ENCODE data around the gene PTPRD.

DNA sequence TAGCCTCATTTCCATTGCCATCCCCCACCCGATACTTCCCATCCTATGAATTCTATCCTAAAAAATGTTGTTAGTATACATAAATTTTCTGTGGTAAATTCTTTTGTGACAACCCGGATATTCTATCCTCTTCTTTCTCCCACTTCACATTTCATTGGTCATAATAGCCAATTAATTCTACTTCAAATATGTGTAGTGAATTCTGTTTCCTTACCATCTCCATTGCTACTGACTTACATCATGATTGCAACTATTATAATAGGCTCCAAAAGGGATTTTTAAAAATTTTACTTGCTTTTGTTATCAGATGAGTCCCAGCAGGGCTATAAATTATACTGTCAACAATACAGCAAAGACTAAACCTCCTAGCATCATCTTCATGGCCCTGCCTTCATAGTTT lies 1326.8 kb downstream of the PTPRD start:
- TF ChIP-seq, protein P1, sequence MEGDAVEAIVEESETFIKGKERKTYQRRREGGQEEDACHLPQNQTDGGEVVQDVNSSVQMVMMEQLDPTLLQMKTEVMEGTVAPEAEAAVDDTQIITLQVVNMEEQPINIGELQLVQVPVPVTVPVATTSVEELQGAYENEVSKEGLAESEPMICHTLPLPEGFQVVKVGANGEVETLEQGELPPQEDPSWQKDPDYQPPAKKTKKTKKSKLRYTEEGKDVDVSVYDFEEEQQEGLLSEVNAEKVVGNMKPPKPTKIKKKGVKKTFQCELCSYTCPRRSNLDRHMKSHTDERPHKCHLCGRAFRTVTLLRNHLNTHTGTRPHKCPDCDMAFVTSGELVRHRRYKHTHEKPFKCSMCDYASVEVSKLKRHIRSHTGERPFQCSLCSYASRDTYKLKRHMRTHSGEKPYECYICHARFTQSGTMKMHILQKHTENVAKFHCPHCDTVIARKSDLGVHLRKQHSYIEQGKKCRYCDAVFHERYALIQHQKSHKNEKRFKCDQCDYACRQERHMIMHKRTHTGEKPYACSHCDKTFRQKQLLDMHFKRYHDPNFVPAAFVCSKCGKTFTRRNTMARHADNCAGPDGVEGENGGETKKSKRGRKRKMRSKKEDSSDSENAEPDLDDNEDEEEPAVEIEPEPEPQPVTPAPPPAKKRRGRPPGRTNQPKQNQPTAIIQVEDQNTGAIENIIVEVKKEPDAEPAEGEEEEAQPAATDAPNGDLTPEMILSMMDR (conservative IDR thresholded peaks at IDR 0.05; ENCODE audit: low read depth, low read length) = no peak
- TF ChIP-seq EZH2 (IDR thresholded peaks at IDR 0.05; ENCODE audit: borderline replicate concordance, low read depth, low read length, poor library complexity, severe bottlenecking) = no peak
